Measurements from ENCODE around the gene GTSE1.

The GTSE1 gene

GRCh38 chr22:46351131-46351735, 54.6 kb downstream of the GTSE1 start:
- no peak for TF ChIP-seq TAF1 (IDR thresholded peaks at IDR 0.05; ENCODE audit: borderline replicate concordance, insufficient read depth, low read length)
- TF ChIP-seq SIN3A (IDR thresholded peaks at IDR 0.05; ENCODE audit: borderline replicate concordance, insufficient read depth, low read length) = no peak
- no peak for TF ChIP-seq REST (IDR thresholded peaks at IDR 0.05; ENCODE audit: insufficient read depth in 1 of 2, low read depth in 2 of 2, low read length in 2 of 2)
- TF ChIP-seq POLR2AphosphoS5 (IDR thresholded peaks at IDR 0.05; ENCODE audit: low read depth, low read length) = no peak
- TF ChIP-seq FOXP2 (optimal IDR thresholded peaks at IDR 0.05; ENCODE audit: borderline replicate concordance, extremely low read depth, extremely low read length, insufficient read depth) = no peak

- TF ChIP-seq SIN3A (IDR thresholded peaks at IDR 0.05; ENCODE audit: borderline replicate concordance, insufficient read depth, low read length) = no peak
- no peak for TF ChIP-seq TAF1 (IDR thresholded peaks at IDR 0.05; ENCODE audit: borderline replicate concordance, insufficient read depth, low read length)
- no peak for TF ChIP-seq FOXP2 (optimal IDR thresholded peaks at IDR 0.05; ENCODE audit: borderline replicate concordance, extremely low read depth, extremely low read length, insufficient read depth)
- no peak for TF ChIP-seq REST (IDR thresholded peaks at IDR 0.05; ENCODE audit: insufficient read depth in 1 of 2, low read depth in 2 of 2, low read length in 2 of 2)
- no peak for TF ChIP-seq POLR2AphosphoS5 (IDR thresholded peaks at IDR 0.05; ENCODE audit: low read depth, low read length)
These were observed 55.1 kb downstream of the GTSE1 start for GRCh38 chr22:46351767-46352166.

- TF ChIP-seq FOXP2 (optimal IDR thresholded peaks at IDR 0.05; ENCODE audit: borderline replicate concordance, extremely low read depth, extremely low read length, insufficient read depth) (no peak), TAF1 (IDR thresholded peaks at IDR 0.05; ENCODE audit: borderline replicate concordance, insufficient read depth, low read length) (no peak), SIN3A (IDR thresholded peaks at IDR 0.05; ENCODE audit: borderline replicate concordance, insufficient read depth, low read length) (no peak), POLR2AphosphoS5 (IDR thresholded peaks at IDR 0.05; ENCODE audit: low read depth, low read length) (no peak), REST (IDR thresholded peaks at IDR 0.05; ENCODE audit: insufficient read depth in 1 of 2, low read depth in 2 of 2, low read length in 2 of 2) (no peak)
These were observed 55.6 kb downstream of the GTSE1 start for GRCh38 chr22:46352276-46352675.

- TF ChIP-seq REST (IDR thresholded peaks at IDR 0.05; ENCODE audit: insufficient read depth in 1 of 2, low read depth in 2 of 2, low read length in 2 of 2) = no peak
- TF ChIP-seq SIN3A (IDR thresholded peaks at IDR 0.05; ENCODE audit: borderline replicate concordance, insufficient read depth, low read length) = no peak
- TF ChIP-seq FOXP2 (optimal IDR thresholded peaks at IDR 0.05; ENCODE audit: borderline replicate concordance, extremely low read depth, extremely low read length, insufficient read depth) = no peak
- no peak for TF ChIP-seq POLR2AphosphoS5 (IDR thresholded peaks at IDR 0.05; ENCODE audit: low read depth, low read length)
- TF ChIP-seq TAF1 (IDR thresholded peaks at IDR 0.05; ENCODE audit: borderline replicate concordance, insufficient read depth, low read length) = no peak
These were observed 56.2 kb downstream of the GTSE1 start for GRCh38 chr22:46352691-46353386.
